H9 (cell line): ENCODE data around the gene CELA2B. TPM values are rescaled to one million over a fixed set of nuclear protein-coding genes. Genes with fewer than 3 reads are reported as not detected.

ENCODE experiments used
- DNase-seq: peaks from one replicate; pipeline ENCODE4 v3.0.0-alpha.2; 2017
- H2AFZ ChIP-seq: one replicate; pipeline ENCODE4 v1.6.1; 2013; ENCODE audit warnings: mild to moderate bottlenecking, low read length, control low read depth, moderate library complexity
- H2AK5ac ChIP-seq: 2 replicates; pipeline ENCODE4 v1.6.1; 2013; ENCODE audit warnings: low read length, control low read depth, mixed read lengths; ENCODE audit not compliant: insufficient read length
- H2BK120ac ChIP-seq: one replicate; pipeline ENCODE4 v1.6.1; 2013; ENCODE audit warnings: low read depth, mild to moderate bottlenecking, low read length, control low read depth, inconsistent platforms; ENCODE audit not compliant: poor library complexity, severe bottlenecking
- H2BK12ac ChIP-seq: 2 replicates; pipeline ENCODE4 v1.6.1; 2013; ENCODE audit warnings: low read length, control low read depth, mixed read lengths, low read depth; ENCODE audit not compliant: insufficient read length
- H2BK15ac ChIP-seq: 2 replicates; pipeline ENCODE4 v1.6.1; 2013; ENCODE audit warnings: low read depth, low read length, control low read depth
- H2BK20ac ChIP-seq: one replicate; pipeline ENCODE4 v1.6.1; 2013; ENCODE audit warnings: low read depth, mild to moderate bottlenecking, low read length, control low read depth, inconsistent platforms; ENCODE audit not compliant: poor library complexity, severe bottlenecking
- H2BK5ac ChIP-seq: 2 replicates; pipeline ENCODE4 v1.6.1; 2013; ENCODE audit warnings: low read length, control low read depth, mixed read lengths; ENCODE audit not compliant: insufficient read length
- H3K14ac ChIP-seq: 2 replicates; pipeline ENCODE4 v1.6.1; 2013; ENCODE audit warnings: low read length, control low read depth; ENCODE audit not compliant: insufficient read depth
- H3K18ac ChIP-seq: 2 replicates; pipeline ENCODE4 v1.6.1; 2013; ENCODE audit warnings: low read depth, mild to moderate bottlenecking, mixed read lengths, low read length, control low read depth; ENCODE audit not compliant: insufficient read length
- H3K23ac ChIP-seq: 2 replicates; pipeline ENCODE4 v1.6.1; 2013; ENCODE audit warnings: low read length, control low read depth, mixed read lengths, low read depth; ENCODE audit not compliant: insufficient read length
- H3K23me2 ChIP-seq: 2 replicates; pipeline ENCODE4 v1.6.1; 2013; ENCODE audit warnings: low read depth, mild to moderate bottlenecking, mixed read lengths, low read length, control low read depth; ENCODE audit not compliant: insufficient read length, poor library complexity, severe bottlenecking
- H3K27ac ChIP-seq: 2 replicates; pipeline ENCODE4 v1.5.1; 2013; ENCODE audit warnings: low read length, control low read depth, mixed read lengths, low read depth; ENCODE audit not compliant: insufficient read length
- H3K27me3 ChIP-seq: 2 replicates; pipeline ENCODE4 v1.6.1; 2013; ENCODE audit warnings: low read length, control low read depth, inconsistent platforms; ENCODE audit not compliant: insufficient read depth
- H3K4ac ChIP-seq: 2 replicates; pipeline ENCODE4 v1.6.1; 2013; ENCODE audit warnings: low read depth, mild to moderate bottlenecking, control low read depth, inconsistent platforms, low read length, moderate library complexity
- H3K4me1 ChIP-seq: 2 replicates; pipeline ENCODE4 v1.6.1; 2013; ENCODE audit warnings: low read length, control low read depth, inconsistent platforms; ENCODE audit not compliant: insufficient read depth
- H3K4me2 ChIP-seq: 2 replicates; pipeline ENCODE4 v1.6.1; 2013; ENCODE audit warnings: low read length, control low read depth, mixed read lengths; ENCODE audit not compliant: insufficient read length, insufficient read depth
- H3K56ac ChIP-seq: 2 replicates; pipeline ENCODE4 v1.6.1; 2013; ENCODE audit warnings: low read depth, mild to moderate bottlenecking, mixed read lengths, low read length, control low read depth; ENCODE audit not compliant: insufficient read length
- H3K79me1 ChIP-seq: 2 replicates; pipeline ENCODE4 v1.6.1; 2013; ENCODE audit warnings: low read depth, mild to moderate bottlenecking, moderate library complexity, low read length, control low read depth, inconsistent platforms; ENCODE audit not compliant: insufficient read depth, poor library complexity, severe bottlenecking
- H3K79me2 ChIP-seq: 2 replicates; pipeline ENCODE4 v1.6.1; 2013; ENCODE audit warnings: low read length, control low read depth, inconsistent platforms; ENCODE audit not compliant: insufficient read depth
- H3K9ac ChIP-seq: 2 replicates; pipeline ENCODE4 v1.6.1; 2013; ENCODE audit warnings: low read length, control low read depth, mixed read lengths; ENCODE audit not compliant: insufficient read length; ENCODE audit errors: extremely low read depth
- H3K9me3 ChIP-seq: one replicate; pipeline ENCODE4 v1.6.1; 2013; ENCODE audit warnings: low read depth, low read length, inconsistent platforms; ENCODE audit not compliant: control insufficient read depth
- H3T11ph ChIP-seq: one replicate; pipeline ENCODE4 v1.6.1; 2013; ENCODE audit warnings: mild to moderate bottlenecking, low read length, control low read depth, inconsistent platforms
- H4K20me1 ChIP-seq: one replicate; pipeline ENCODE4 v1.6.1; 2013; ENCODE audit not compliant: control insufficient read depth, insufficient read length, insufficient read depth
- H4K5ac ChIP-seq: 2 replicates; pipeline ENCODE4 v1.6.1; 2013; ENCODE audit warnings: low read depth, mild to moderate bottlenecking, mixed read lengths, low read length, control low read depth; ENCODE audit not compliant: insufficient read length
- H4K8ac ChIP-seq: replicated peaks from 2 replicates; pipeline ENCODE4 v1.6.1; 2013; ENCODE audit warnings: low read length, control low read depth, mixed read lengths, low read depth; ENCODE audit not compliant: insufficient read length
- H4K91ac ChIP-seq: 2 replicates; pipeline ENCODE4 v1.6.1; 2013; ENCODE audit warnings: low read depth, mild to moderate bottlenecking, moderate library complexity, mixed read lengths, low read length, control low read depth; ENCODE audit not compliant: insufficient read length
- H3K27ac Mint-ChIP-seq, 3 experiments: 2 replicates in 2 of 3; 3 replicates in 1 of 3; pipeline ENCODE4 v1.8.0; 2020 to 2021; ENCODE audit warnings: mixed read lengths in 3 of 3, mild to moderate bottlenecking in 1 of 3, moderate library complexity in 1 of 3
- H3K27me3 Mint-ChIP-seq: 2 replicates; pipeline ENCODE4 v1.8.0; 2021; ENCODE audit warnings: low read depth, mild to moderate bottlenecking, moderate library complexity, mixed read lengths
- H3K36me3 Mint-ChIP-seq, 3 experiments: 2 replicates in 2 of 3; 3 replicates in 1 of 3; pipeline ENCODE4 v1.8.0; 2020 to 2021; ENCODE audit warnings: low read depth in 3 of 3, mixed read lengths in 3 of 3; ENCODE audit not compliant: insufficient read depth in 1 of 3
- H3K4me1 Mint-ChIP-seq, 2 experiments: 2 replicates each; pipeline ENCODE4 v1.8.0; 2020; ENCODE audit warnings: mixed read lengths in 2 of 2
- H3K4me3 Mint-ChIP-seq, 2 experiments: 2 replicates in 1 of 2; 3 replicates in 1 of 2; pipeline ENCODE4 v1.8.0; 2020 to 2021; ENCODE audit warnings: mild to moderate bottlenecking in 2 of 2, mixed read lengths in 2 of 2, moderate library complexity in 1 of 2
- H3K9me3 Mint-ChIP-seq, 2 experiments: 2 replicates in 1 of 2; 3 replicates in 1 of 2; pipeline ENCODE4 v1.8.0; 2020; ENCODE audit warnings: mild to moderate bottlenecking in 2 of 2, mixed read lengths in 2 of 2, moderate library complexity in 1 of 2
- WGBS: extraction: QIAGEN DNeasy Blood & Tissue Kit; methylation state at CpG from one replicate; pipeline ENCODE4 v1.1.7; 2013; ENCODE audit warnings: missing lambda C conversion rate, low lambda C conversion rate, mixed read lengths; ENCODE audit not compliant: insufficient read length; ENCODE audit errors: extremely low coverage; 5-methylcytosine and 5-hydroxymethylcytosine counted together
- total RNA-seq: library from RNA; stranded (reverse); gene quantifications from 2 replicates; pipeline ENCODE4 v1.2.1, GENCODE V29; 2021
- TF ChIP-seq, protein P1 (sequence below): fragments of 200-600 bp; sonication (generic); conservative IDR thresholded peaks from 3 replicates; pipeline ENCODE4 v1.8.0; 2021; ENCODE audit warnings: antibody characterized with exemption, mild to moderate bottlenecking

CELA2B gene
- total RNA-seq, 1 experiment from 2014 or later: not detected

DNA sequence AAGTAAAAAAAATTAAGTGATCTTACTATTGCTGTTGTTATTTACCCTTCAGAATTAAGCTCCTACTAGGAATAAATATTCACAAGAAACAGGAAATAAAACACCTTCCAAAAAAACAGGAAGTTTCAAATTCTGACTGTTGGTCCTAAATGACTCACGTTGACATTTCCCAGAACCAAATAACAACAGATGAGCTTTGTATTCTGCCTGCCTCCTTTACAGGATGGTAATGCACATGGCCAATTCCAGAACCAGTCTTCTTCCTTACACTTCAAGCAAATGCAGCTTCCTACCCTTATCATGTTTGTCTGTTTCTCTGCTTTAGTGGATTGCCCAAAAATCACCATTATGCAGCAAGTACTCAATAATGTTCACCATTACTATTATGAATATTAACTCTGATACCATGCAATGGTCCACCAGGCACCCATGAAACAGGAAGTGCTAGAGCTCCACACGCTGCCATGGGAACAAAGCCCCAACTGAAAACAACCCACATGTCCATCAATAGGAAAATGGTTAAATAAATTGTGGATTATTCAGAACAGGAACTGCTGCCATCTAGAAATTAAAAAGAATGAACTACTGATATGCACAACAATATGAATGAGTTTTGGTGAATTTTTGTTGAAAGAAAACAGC, 39.2 kb downstream of the CELA2B start:
- no peak overlapping the region for H4K5ac ChIP-seq
- no peak overlapping the region for H2AFZ ChIP-seq
- H4K20me1 ChIP-seq: no peaks in the 10 kb centered on the region
- DNase-seq: no peak
- H3K23ac ChIP-seq: no peak overlapping the region
- no peak overlapping the region for H4K8ac ChIP-seq
- Mint-ChIP-seq H3K36me3 (peaks cover 15 to 48% (median 22%) of the 10 kb centered on the region in 3 experiments; a peak in 6 of 7 replicates), H3K4me1 (peaks cover 11 to 20% of the 10 kb centered on the region in 2 experiments), H3K4me3 (no peak overlapping the region), H3K27me3 (no peaks in the 10 kb centered on the region), H3K9me3 (no peaks in the 10 kb centered on the region), H3K27ac (no peak overlapping the region; a peak in 1 of 7 replicates)
- no peak overlapping the region for H3K9ac ChIP-seq
- H3K18ac ChIP-seq: no peak overlapping the region
- TF ChIP-seq, protein P1, sequence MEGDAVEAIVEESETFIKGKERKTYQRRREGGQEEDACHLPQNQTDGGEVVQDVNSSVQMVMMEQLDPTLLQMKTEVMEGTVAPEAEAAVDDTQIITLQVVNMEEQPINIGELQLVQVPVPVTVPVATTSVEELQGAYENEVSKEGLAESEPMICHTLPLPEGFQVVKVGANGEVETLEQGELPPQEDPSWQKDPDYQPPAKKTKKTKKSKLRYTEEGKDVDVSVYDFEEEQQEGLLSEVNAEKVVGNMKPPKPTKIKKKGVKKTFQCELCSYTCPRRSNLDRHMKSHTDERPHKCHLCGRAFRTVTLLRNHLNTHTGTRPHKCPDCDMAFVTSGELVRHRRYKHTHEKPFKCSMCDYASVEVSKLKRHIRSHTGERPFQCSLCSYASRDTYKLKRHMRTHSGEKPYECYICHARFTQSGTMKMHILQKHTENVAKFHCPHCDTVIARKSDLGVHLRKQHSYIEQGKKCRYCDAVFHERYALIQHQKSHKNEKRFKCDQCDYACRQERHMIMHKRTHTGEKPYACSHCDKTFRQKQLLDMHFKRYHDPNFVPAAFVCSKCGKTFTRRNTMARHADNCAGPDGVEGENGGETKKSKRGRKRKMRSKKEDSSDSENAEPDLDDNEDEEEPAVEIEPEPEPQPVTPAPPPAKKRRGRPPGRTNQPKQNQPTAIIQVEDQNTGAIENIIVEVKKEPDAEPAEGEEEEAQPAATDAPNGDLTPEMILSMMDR: no peak
- H3K23me2 ChIP-seq: no peaks in the 10 kb centered on the region
- no peak overlapping the region for H2BK15ac ChIP-seq
- no peaks in the 10 kb centered on the region for H3K27me3 ChIP-seq
- no peak overlapping the region for H3K4me2 ChIP-seq
- no peak overlapping the region for H3K27ac ChIP-seq
- H4K91ac ChIP-seq: no peak overlapping the region
- no peak overlapping the region for H2AK5ac ChIP-seq
- no peak overlapping the region for H3K56ac ChIP-seq
- H3K4ac ChIP-seq: no peak overlapping the region
- no peak overlapping the region for H2BK120ac ChIP-seq
- H2BK12ac ChIP-seq: no peak overlapping the region
- H2BK20ac ChIP-seq: no peak overlapping the region
- no peak overlapping the region for H3K14ac ChIP-seq
- no peaks in the 10 kb centered on the region for H3K79me2 ChIP-seq
- no peak overlapping the region for H3T11ph ChIP-seq
- no peak overlapping the region for H2BK5ac ChIP-seq
- no peaks in the 10 kb centered on the region for H3K9me3 ChIP-seq
- H3K4me1 ChIP-seq: peaks cover 2% of the 10 kb centered on the region; the same call in 1 of the 2 replicates
- H3K79me1 ChIP-seq: no peaks in the 10 kb centered on the region
- no CpG with 5 or more reads among the region's 2 CpGs for WGBS
